Epithelial cell of proximal tubule (primary cell): ENCODE data around the gene FAM118B. TPM values are rescaled to one million over a fixed set of nuclear protein-coding genes. Genes with fewer than 3 reads are reported as not detected.

Experiments used
- DNase-seq: peaks from one replicate; pipeline ENCODE4 v3.0.0-alpha.2; 2011; ENCODE audit warnings: low read depth
- H3K4me3 ChIP-seq: 2 replicates; pipeline ENCODE4 v1.5.1; 2011; ENCODE audit warnings: low read depth, mild to moderate bottlenecking, low read length
- total RNA-seq: library from RNA; depleted of rRNA; stranded (reverse); fragments of >200 nt; gene quantifications from 2 replicates; pipeline ENCODE4 v1.2.3, GENCODE V29; 2015
- TF ChIP-seq, protein P1 (sequence below): conservative IDR thresholded peaks from 2 replicates; pipeline ENCODE4 v1.5.1; 2012; ENCODE audit warnings: low read depth, mild to moderate bottlenecking, low read length

FAM118B gene
- 26.0 and 28.1 TPM in 2 replicates for total RNA-seq

DNA sequence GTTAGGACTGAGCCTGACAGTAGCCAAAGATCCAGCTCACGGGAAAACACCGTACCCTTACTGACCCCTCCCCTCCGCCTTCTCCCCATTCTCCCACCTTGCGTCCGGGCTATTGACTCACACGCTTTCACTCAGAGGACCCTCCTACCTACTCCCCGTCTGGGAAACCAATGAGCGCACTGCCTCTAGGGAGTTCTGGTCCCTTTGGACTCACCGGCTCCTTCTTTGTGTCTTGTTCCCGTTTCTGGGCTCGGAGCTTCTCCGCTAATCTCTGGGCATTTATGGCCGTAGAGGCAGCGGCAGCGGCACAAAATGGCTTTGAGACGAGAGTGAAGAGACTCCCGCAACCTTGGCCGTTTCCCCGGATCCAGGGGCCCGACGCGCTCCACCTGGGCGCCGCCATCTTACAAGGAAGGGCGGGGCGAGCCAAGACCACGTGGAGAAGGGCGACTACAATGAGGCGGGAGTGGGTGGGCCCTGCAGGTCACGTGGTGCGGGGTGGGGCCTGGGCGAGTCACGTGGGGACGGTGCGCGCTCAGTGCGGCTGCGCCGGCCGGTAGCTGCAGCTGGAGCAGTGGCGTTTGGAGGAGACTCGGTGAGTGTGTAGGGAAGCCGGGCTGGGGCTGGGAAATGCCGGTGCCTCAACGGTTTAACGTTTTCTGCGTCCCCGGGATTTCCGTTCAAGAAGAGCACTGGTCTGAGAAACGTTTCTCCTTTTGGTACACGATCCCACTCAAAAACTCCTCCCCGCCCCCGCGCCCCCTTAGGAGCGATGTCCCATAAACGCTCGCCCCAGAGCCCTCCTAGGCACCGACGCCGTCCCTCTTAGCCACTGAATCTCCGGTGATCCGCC, at the start of gene FAM118B, which contains the start of gene RPUSD4:
Gene FAM118B (plus strand): TSS at position 547 of the 853 bp plus-strand sequence. CDS start 23,220 bp downstream, outside the sequence.
Gene RPUSD4 (minus strand): TSS at position 415 of the 853 bp plus-strand sequence. CDS start 12 bp downstream, at position 403.
- TF ChIP-seq, protein P1, sequence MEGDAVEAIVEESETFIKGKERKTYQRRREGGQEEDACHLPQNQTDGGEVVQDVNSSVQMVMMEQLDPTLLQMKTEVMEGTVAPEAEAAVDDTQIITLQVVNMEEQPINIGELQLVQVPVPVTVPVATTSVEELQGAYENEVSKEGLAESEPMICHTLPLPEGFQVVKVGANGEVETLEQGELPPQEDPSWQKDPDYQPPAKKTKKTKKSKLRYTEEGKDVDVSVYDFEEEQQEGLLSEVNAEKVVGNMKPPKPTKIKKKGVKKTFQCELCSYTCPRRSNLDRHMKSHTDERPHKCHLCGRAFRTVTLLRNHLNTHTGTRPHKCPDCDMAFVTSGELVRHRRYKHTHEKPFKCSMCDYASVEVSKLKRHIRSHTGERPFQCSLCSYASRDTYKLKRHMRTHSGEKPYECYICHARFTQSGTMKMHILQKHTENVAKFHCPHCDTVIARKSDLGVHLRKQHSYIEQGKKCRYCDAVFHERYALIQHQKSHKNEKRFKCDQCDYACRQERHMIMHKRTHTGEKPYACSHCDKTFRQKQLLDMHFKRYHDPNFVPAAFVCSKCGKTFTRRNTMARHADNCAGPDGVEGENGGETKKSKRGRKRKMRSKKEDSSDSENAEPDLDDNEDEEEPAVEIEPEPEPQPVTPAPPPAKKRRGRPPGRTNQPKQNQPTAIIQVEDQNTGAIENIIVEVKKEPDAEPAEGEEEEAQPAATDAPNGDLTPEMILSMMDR = no peak
- DNase-seq = no peak
- peak within 1 kb of the TSS; percentile 99 for H3K4me3 ChIP-seq

DNA sequence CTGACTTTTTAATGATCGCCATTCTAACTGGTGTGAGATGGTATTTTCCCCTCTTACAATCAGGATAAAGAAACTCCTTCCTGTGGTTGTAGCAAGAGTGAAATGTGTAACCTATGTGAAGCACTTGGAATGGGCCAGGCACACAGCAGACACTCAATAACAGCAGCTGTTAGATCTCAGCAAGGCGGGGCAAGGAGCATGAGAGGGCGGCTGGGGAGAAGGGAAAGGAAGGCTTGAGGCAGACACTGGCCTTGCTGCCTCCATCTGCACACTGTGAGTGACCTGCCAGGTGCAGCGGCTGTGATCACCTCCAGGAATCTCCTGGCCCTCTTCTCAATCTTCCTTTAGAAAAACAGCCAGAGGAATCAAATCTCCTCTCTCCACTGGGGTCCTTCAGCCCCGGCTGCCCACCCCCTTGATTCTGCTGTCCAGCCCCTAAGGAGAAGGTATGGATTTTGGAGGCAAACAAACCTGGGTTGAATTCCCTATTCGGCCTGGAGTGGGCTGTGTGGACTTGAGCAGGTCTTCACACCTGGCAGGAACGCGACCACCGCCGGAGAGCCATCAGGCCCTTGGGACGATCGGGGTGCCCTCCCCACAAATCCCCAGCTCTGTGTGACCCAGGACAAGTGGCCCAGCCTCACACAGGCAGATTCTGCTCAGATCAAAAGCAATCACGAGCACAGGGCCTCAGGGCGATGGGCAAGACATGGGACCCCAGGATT, 49.1 kb upstream of the FAM118B start:
- DNase-seq = no peak
- no peak overlapping the region for H3K4me3 ChIP-seq
- TF ChIP-seq, protein P1 = no peak

DNA sequence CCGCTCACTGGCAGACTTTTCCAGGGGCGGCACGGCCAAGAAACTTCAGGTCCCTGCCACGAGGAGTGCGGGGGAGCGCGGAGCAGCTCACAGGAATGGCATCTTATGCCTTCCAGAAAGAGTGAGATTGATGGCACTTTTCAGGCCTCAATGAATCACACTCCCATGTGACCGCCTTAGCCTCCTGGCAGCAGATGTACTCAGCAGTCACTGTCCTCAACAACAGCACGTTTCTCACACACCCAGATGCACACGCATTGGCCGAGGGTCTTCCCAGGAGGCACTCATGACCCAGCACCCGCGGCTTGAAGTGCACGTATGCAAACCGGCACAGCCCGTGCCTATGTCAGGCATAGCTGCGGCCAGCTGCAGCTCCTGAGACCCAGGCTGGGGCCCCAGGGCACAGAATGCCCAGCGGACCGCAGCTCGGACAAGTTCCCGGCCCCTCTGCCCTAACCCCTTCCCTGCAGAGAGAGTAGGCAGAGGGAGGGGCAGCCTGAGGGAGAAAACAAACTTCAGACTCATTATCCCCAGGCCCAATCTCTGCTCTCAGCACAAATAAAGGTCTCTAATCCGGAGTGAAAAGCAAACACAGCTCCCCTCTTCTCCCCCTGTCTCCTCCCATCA, 48.4 kb upstream of the FAM118B start:
- peak; percentile 83 for DNase-seq

GRCh38 chr11:126163779-126164178, 47.8 kb upstream of the FAM118B start:
- no peak overlapping the region for H3K4me3 ChIP-seq
- DNase-seq = no peak
- TF ChIP-seq, protein P1 = no peak

More for the DNA sequence above, 48.4 kb upstream of the FAM118B start:
- TF ChIP-seq, protein P1 = peak; percentile 23
- no peak overlapping the region for H3K4me3 ChIP-seq

DNA sequence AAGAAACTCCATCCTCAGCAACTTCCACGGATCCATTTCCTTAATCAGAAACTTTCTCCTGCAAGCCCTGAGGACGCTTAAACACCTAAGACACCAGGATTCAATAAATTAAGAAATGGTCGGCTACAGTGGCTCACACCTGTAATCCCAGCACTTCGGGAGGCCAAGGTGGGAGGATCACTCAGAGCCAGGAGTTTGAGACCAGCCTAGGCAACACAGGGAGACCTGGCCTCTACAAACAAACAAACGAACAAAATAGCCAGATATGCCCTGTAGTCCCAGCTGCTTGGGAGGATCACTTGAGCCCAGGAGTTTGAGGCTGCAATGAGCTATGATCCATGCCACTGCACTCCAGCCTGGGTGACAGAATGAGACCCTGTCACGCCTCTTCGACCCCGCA, 46.8 kb upstream of the FAM118B start:
- no peak for DNase-seq
- TF ChIP-seq, protein P1 = no peak

DNA sequence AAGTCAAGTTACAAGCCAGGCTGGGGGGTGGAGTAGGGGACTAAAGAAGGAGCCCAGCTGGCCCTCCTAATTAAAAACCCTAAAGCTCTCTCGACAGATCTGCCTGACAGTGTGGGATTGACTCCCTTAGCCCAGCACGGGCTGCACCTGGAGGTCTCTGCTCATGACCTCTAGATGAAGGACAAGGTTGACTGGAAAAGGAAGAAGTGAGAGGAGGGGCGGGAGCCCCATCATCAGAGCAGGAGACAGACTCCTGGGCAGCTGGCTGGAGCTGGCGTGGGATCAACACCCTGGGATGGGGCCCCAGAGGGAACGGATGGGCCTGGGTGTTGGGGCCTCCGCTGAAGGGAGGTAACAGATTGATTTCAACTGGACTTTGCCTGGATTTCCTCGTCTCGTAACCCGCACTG, 46.3 kb upstream of the FAM118B start:
- DNase-seq = no peak
- H3K4me3 ChIP-seq = no peak overlapping the region
- TF ChIP-seq, protein P1 = no peak

More for the DNA sequence above, 46.8 kb upstream of the FAM118B start:
- H3K4me3 ChIP-seq = no peak overlapping the region
